ENCODE data around the gene MDH2. TPM values are rescaled to one million over a fixed set of nuclear protein-coding genes. Genes with fewer than 3 reads are reported as not detected.

MDH2 gene
- total and polyA plus RNA-seq, 2 of the 4 experiments (the other 2 are of a cell fraction) = 55.4 to 206 TPM

GRCh38 chr7:76091506-76091905 is 43.6 kb downstream of the MDH2 start:
- Histone ChIP-seq H3K23ac (ENCODE audit: low read depth, low read length) (no peak overlapping the region), H3K9me1 (ENCODE audit: insufficient read depth, low read length) (peaks cover 4% of the 10 kb centered on the region; the same call in 1 of the 2 replicates), H2BK20ac (ENCODE audit: low read depth, low read length) (no peak overlapping the region), H4K20me1 (ENCODE audit: insufficient read depth, low read length) (no peaks in the 10 kb centered on the region), H3K27me3 (ENCODE audit: control insufficient read depth, insufficient read depth, low read length) (no peaks in the 10 kb centered on the region; the same call in 1 of the 2 replicates), H4K8ac (ENCODE audit: low read depth in 2 of 2, low read length in 2 of 2) (no peak overlapping the region), H2BK5ac (ENCODE audit: low read depth, low read length, poor library complexity, severe bottlenecking) (no peak overlapping the region), H3K56ac (ENCODE audit: extremely low read depth, insufficient read depth, low read length) (no peak overlapping the region), H3K36me3 (ENCODE audit: control insufficient read depth, insufficient read depth, low read length) (no peaks in the 10 kb centered on the region), H3K27ac (ENCODE audit: insufficient read depth, low read length) (no peak overlapping the region), H3K4me1 (ENCODE audit: control insufficient read depth, insufficient read depth, low read length) (peaks cover 3% of the 10 kb centered on the region; the same call in 1 of the 2 replicates), H2AFZ (replicated peaks; ENCODE audit: low read length, poor library complexity) (no peak overlapping the region), H4K5ac (ENCODE audit: low read depth, low read length) (no peak overlapping the region), H2AK9ac (replicated peaks; ENCODE audit: low read depth, low read length, poor library complexity) (no peak overlapping the region), H3K9ac (ENCODE audit: low read depth, low read length) (no peak overlapping the region), H3K4me2 (ENCODE audit: low read depth, low read length) (no peak overlapping the region), H3K79me1 (ENCODE audit: low read depth in 1 of 2, low read length in 2 of 2) (no peaks in the 10 kb centered on the region), H4K91ac (ENCODE audit: insufficient read depth, low read depth, low read length) (no peak overlapping the region), H3K4me3 (ENCODE audit: insufficient read depth, low read depth, low read length) (no peak overlapping the region), H2BK120ac (ENCODE audit: low read depth, low read length) (0 out of 2 replicates have a peak overlapping the region, but pooled peaks have one; percentile 40), H3K14ac (replicated peaks; ENCODE audit: low read depth, low read length) (no peak overlapping the region), H3K4ac (ENCODE audit: low read depth, low read length) (no peak overlapping the region; the same call in 1 of the 2 replicates), H2BK15ac (ENCODE audit: low read depth, low read length) (no peak overlapping the region), H2AK5ac (ENCODE audit: low read depth, low read length) (0 out of 2 replicates have a peak overlapping the region, but pooled peaks have one; percentile 24), H3K18ac (ENCODE audit: low read depth, low read length) (no peak overlapping the region), H3K9me3 (ENCODE audit: control insufficient read depth, insufficient read depth, low read length) (no peaks in the 10 kb centered on the region)
- ATAC-seq (ENCODE audit: low read depth) = no peak
- ChIA-PET CTCF (no interaction called here), POLR2A (ENCODE audit: unreplicated experiment) (no interaction called here)
- BruUV-seq (replicated peaks) = no TSS peak
- in situ Hi-C loops (cut with MboI; ENCODE audit: low sequenced_read_pairs) = no loop called here
- WGBS, 2 experiments (ENCODE audit: extremely low coverage in 2 of 2, insufficient read length in 1 of 2) = no CpG with 5 or more reads among the region's 5 CpGs
- DNase-seq = no peak
- dilution Hi-C loops (cut with HindIII; ENCODE audit: low sequenced_read_pairs, unreplicated experiment) = no loop called here
- intact Hi-C loops (cut with micrococcal nuclease) = no loop called here
- TF ChIP-seq RAD21 (IDR thresholded peaks at IDR 0.05; ENCODE audit: low read length) (no peak), FOS (IDR thresholded peaks at IDR 0.05; ENCODE audit: low read depth, low read length) (no peak), CHD1 (IDR thresholded peaks at IDR 0.05; ENCODE audit: low read depth, low read length) (no peak)
- TF ChIP-seq, protein P1, sequence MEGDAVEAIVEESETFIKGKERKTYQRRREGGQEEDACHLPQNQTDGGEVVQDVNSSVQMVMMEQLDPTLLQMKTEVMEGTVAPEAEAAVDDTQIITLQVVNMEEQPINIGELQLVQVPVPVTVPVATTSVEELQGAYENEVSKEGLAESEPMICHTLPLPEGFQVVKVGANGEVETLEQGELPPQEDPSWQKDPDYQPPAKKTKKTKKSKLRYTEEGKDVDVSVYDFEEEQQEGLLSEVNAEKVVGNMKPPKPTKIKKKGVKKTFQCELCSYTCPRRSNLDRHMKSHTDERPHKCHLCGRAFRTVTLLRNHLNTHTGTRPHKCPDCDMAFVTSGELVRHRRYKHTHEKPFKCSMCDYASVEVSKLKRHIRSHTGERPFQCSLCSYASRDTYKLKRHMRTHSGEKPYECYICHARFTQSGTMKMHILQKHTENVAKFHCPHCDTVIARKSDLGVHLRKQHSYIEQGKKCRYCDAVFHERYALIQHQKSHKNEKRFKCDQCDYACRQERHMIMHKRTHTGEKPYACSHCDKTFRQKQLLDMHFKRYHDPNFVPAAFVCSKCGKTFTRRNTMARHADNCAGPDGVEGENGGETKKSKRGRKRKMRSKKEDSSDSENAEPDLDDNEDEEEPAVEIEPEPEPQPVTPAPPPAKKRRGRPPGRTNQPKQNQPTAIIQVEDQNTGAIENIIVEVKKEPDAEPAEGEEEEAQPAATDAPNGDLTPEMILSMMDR (conservative IDR thresholded peaks at IDR 0.05; ENCODE audit: low read depth, low read length) = no peak
